ENCODE data around the gene CEBPA. TPM values are rescaled to one million over a fixed set of nuclear protein-coding genes. Genes with fewer than 3 reads are reported as not detected.

CEBPA gene
- total and polyA plus RNA-seq, 10 of the 15 experiments (the other 5 are each of a cell fraction or from before 2014, with no cell fraction given): 0.04 to 0.36 (median 0.13) TPM; not detected in 4

GRCh38 chr19:33271246-33272021, 30.9 kb downstream of the CEBPA start:
- no peaks in the 10 kb centered on the region for H3K36me3 ChIP-seq (ENCODE audit: control insufficient read depth in 2 of 2, insufficient read depth in 2 of 2, low read length in 1 of 2)
- no TSS peak for BruUV-seq (replicated peaks)
- DNase-seq (ENCODE audit: low read depth, low spot score): no peak
- no peaks in the 10 kb centered on the region for H3K79me2 ChIP-seq (ENCODE audit: control insufficient read depth, insufficient read depth, low read length)
- intact Hi-C loops (cut with micrococcal nuclease; ENCODE audit: unreplicated experiment) (no loop called here), in situ Hi-C loops (cut with MboI) (no loop called here)
- no peak for ATAC-seq
- TF ChIP-seq ZBTB40 (IDR thresholded peaks at IDR 0.05; ENCODE audit: borderline replicate concordance) (peak; percentile 19; the same call in 1 of the 2 replicates), RELA (IDR thresholded peaks at IDR 0.05; ENCODE audit: borderline replicate concordance, partially characterized antibody) (no peak)
- no peak overlapping the region for H3K4me2 ChIP-seq (ENCODE audit: control insufficient read depth, insufficient read depth)
- CTCF ChIA-PET: no interaction called here
- H3K9me3 ChIP-seq (replicated peaks; ENCODE audit: control insufficient read depth, insufficient read depth, low read length): no peaks in the 10 kb centered on the region
- no peak overlapping the region for H2AFZ ChIP-seq (ENCODE audit: control insufficient read depth, low read depth, low read length)
- no peak overlapping the region for H3K27ac ChIP-seq (ENCODE audit: control insufficient read depth, insufficient read depth)
- H3K4me3 ChIP-seq: no peak overlapping the region
- H3K4me1 ChIP-seq (ENCODE audit: control insufficient read depth, insufficient read depth, low read length): peaks cover 8% of the 10 kb centered on the region
- no peak overlapping the region for H3K9ac ChIP-seq (ENCODE audit: control insufficient read depth, insufficient read depth, low read length)
- POLR2A ChIA-PET: no interaction called here
- WGBS (ENCODE audit: insufficient coverage, insufficient replicate concordance, low lambda C conversion rate, missing lambda C conversion rate): 44% methylated on average over 12 of the region's 12 CpGs
- no peaks in the 10 kb centered on the region for H4K20me1 ChIP-seq (ENCODE audit: control insufficient read depth, insufficient read depth)
- no peak for FAIRE-seq
- SMC1A ChIA-PET (ENCODE audit: uncharacterized antibody, unreplicated experiment): interaction anchor here (0.6 kb wide), 1 partner anchor 93 kb away, joined by 3 read pairs; no protein-coding TSS in a partner anchor
- H3K27me3 ChIP-seq (replicated peaks in 1 of 2; ENCODE audit: control insufficient read depth in 2 of 2, insufficient read depth in 2 of 2, low read length in 1 of 2): no peaks in the 10 kb centered on the region
- RAD21 ChIA-PET (ENCODE audit: unreplicated experiment): no interaction called here

Measured in GM12878 (cell line).